Vagina (tissue), 2 donors: Measurements from ENCODE around the gene PFKL.

Source experiments
- POLR2AphosphoS5 ChIP-seq, 2 donors: sonication (generic); formaldehyde crosslinking; IDR thresholded peaks; one replicate each; pipeline ENCODE4 v1.9.0; 2017; ENCODE audit warnings: antibody characterized with exemption in 2 of 2, mild to moderate bottlenecking in 2 of 2, low read depth in 1 of 2; ENCODE audit not compliant: insufficient read depth in 1 of 2
- TF ChIP-seq, protein P1 (sequence below), 3 experiments: fragments of 450-650 bp in 2 of 3; fragments of 200-600 bp in 1 of 3; sonication (generic) in 1 of 3; IDR thresholded peaks; one replicate each; pipeline ENCODE4 v1.5.1; 2017 to 2019; ENCODE audit warnings: antibody characterized with exemption in 3 of 3, mild to moderate bottlenecking in 2 of 3, moderate library complexity in 2 of 3

DNA sequence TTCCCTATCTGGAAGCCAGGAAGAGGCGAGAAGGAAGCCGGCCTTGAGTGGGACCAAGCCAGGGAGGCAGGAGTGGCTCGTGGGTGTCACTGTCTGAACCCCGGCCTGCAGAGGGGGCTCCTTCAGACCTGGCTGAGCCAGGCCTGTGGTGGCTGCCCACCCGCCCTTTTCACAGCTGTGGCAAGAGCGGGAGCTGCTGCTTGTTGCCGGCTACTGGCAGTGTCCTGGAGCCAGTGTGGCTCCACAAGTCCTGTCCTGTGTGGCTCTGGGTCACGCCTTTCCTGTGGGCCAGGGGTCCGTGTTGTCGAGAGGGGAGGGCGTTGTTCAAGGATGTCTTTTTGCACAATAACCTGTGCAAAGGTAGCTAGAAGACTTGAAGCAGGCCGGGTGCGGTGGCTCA is 1.3 kb downstream of the PFKL start:
- no peak for TF ChIP-seq POLR2AphosphoS5 (IDR thresholded peaks at IDR 0.05; ENCODE audit: insufficient read depth in 1 of 2, low read depth in 1 of 2)
- TF ChIP-seq, protein P1, sequence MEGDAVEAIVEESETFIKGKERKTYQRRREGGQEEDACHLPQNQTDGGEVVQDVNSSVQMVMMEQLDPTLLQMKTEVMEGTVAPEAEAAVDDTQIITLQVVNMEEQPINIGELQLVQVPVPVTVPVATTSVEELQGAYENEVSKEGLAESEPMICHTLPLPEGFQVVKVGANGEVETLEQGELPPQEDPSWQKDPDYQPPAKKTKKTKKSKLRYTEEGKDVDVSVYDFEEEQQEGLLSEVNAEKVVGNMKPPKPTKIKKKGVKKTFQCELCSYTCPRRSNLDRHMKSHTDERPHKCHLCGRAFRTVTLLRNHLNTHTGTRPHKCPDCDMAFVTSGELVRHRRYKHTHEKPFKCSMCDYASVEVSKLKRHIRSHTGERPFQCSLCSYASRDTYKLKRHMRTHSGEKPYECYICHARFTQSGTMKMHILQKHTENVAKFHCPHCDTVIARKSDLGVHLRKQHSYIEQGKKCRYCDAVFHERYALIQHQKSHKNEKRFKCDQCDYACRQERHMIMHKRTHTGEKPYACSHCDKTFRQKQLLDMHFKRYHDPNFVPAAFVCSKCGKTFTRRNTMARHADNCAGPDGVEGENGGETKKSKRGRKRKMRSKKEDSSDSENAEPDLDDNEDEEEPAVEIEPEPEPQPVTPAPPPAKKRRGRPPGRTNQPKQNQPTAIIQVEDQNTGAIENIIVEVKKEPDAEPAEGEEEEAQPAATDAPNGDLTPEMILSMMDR (IDR thresholded peaks at IDR 0.05): no peak
